T-helper 2 cell treated with Interferon-gamma antibody and Interleukin-4, amounts not matched to agents 5 μg/mL and 100 μg/mL, for 36 hours (primary cell): ENCODE measurements around the gene C19orf38.

ENCODE experiments used
- DNase-seq: peaks from one replicate; pipeline ENCODE4 v3.0.0; 2021; ENCODE audit warnings: low spot score
- H3K27ac Mint-ChIP-seq: one replicate; pipeline ENCODE4 v1.8.0; 2021; ENCODE audit warnings: mild to moderate bottlenecking, mixed read lengths
- H3K27me3 Mint-ChIP-seq: one replicate; pipeline ENCODE4 v1.8.0; 2021; ENCODE audit warnings: low read depth, mixed read lengths
- H3K36me3 Mint-ChIP-seq: one replicate; pipeline ENCODE4 v1.8.0; 2021; ENCODE audit warnings: low read depth, mixed read lengths
- H3K4me1 Mint-ChIP-seq: one replicate; pipeline ENCODE4 v1.8.0; 2021; ENCODE audit warnings: low read depth, mixed read lengths
- H3K4me3 Mint-ChIP-seq: one replicate; pipeline ENCODE4 v1.8.0; 2022; ENCODE audit warnings: mild to moderate bottlenecking, moderate library complexity, mixed read lengths
- H3K9me3 Mint-ChIP-seq: one replicate; pipeline ENCODE4 v1.8.0; 2021; ENCODE audit warnings: mixed read lengths

Gene C19orf38

GRCh38 chr19:10885201-10886169 is 37.3 kb downstream of the C19orf38 start:
- DNase-seq = no peak
- no peaks in the 10 kb centered on the region for H3K36me3 Mint-ChIP-seq

GRCh38 chr19:10887616-10888367 is 39.6 kb downstream of the C19orf38 start:
- H3K4me1 Mint-ChIP-seq = no peaks in the 10 kb centered on the region
- no peak for DNase-seq
- no peaks in the 10 kb centered on the region for H3K36me3 Mint-ChIP-seq
- H3K9me3 Mint-ChIP-seq = no peaks in the 10 kb centered on the region
- H3K4me3 Mint-ChIP-seq = no peak overlapping the region
- no peaks in the 10 kb centered on the region for H3K27me3 Mint-ChIP-seq
- no peak overlapping the region for H3K27ac Mint-ChIP-seq

More at GRCh38 chr19:10885201-10886169, 37.3 kb downstream of the C19orf38 start:
- H3K4me3 Mint-ChIP-seq = no peak overlapping the region
- no peaks in the 10 kb centered on the region for H3K4me1 Mint-ChIP-seq
- H3K9me3 Mint-ChIP-seq = no peaks in the 10 kb centered on the region
- H3K27ac Mint-ChIP-seq = no peak overlapping the region
- no peaks in the 10 kb centered on the region for H3K27me3 Mint-ChIP-seq

GRCh38 chr19:10888421-10888866 is 40.2 kb downstream of the C19orf38 start:
- H3K27me3 Mint-ChIP-seq = no peaks in the 10 kb centered on the region
- H3K27ac Mint-ChIP-seq = no peak overlapping the region
- H3K36me3 Mint-ChIP-seq = no peaks in the 10 kb centered on the region
- H3K4me3 Mint-ChIP-seq = no peak overlapping the region
- no peak for DNase-seq
- H3K4me1 Mint-ChIP-seq = no peaks in the 10 kb centered on the region
- no peaks in the 10 kb centered on the region for H3K9me3 Mint-ChIP-seq

GRCh38 chr19:10889880-10890279 is 41.7 kb downstream of the C19orf38 start:
- no peaks in the 10 kb centered on the region for H3K4me1 Mint-ChIP-seq
- no peak overlapping the region for H3K27ac Mint-ChIP-seq
- H3K9me3 Mint-ChIP-seq = no peaks in the 10 kb centered on the region
- no peaks in the 10 kb centered on the region for H3K27me3 Mint-ChIP-seq
- no peak for DNase-seq
- H3K36me3 Mint-ChIP-seq = no peaks in the 10 kb centered on the region
- no peak overlapping the region for H3K4me3 Mint-ChIP-seq

GRCh38 chr19:10891405-10892086 is 43.3 kb downstream of the C19orf38 start:
- no peak for DNase-seq
- Mint-ChIP-seq H3K4me3 (no peak overlapping the region), H3K36me3 (no peaks in the 10 kb centered on the region), H3K4me1 (no peaks in the 10 kb centered on the region), H3K27me3 (no peaks in the 10 kb centered on the region), H3K27ac (no peak overlapping the region), H3K9me3 (no peaks in the 10 kb centered on the region)

GRCh38 chr19:10892256-10892655 is 44.0 kb downstream of the C19orf38 start:
- H3K4me1 Mint-ChIP-seq = peaks cover 6% of the 10 kb centered on the region
- no peaks in the 10 kb centered on the region for H3K9me3 Mint-ChIP-seq
- H3K27me3 Mint-ChIP-seq = no peaks in the 10 kb centered on the region
- H3K36me3 Mint-ChIP-seq = no peaks in the 10 kb centered on the region
- H3K4me3 Mint-ChIP-seq = no peak overlapping the region
- H3K27ac Mint-ChIP-seq = no peak overlapping the region
- no peak for DNase-seq

- H3K4me1 Mint-ChIP-seq = peaks cover 6% of the 10 kb centered on the region
- no peak overlapping the region for H3K27ac Mint-ChIP-seq
Observed at GRCh38 chr19:10894911-10895213, 46.6 kb downstream of the C19orf38 start.

GRCh38 chr19:10895363-10895762 is 47.1 kb downstream of the C19orf38 start:
- Mint-ChIP-seq H3K27me3 (no peaks in the 10 kb centered on the region), H3K4me1 (peaks cover 6% of the 10 kb centered on the region), H3K36me3 (no peaks in the 10 kb centered on the region), H3K4me3 (no peak overlapping the region), H3K9me3 (no peaks in the 10 kb centered on the region), H3K27ac (no peak overlapping the region)
- no peak for DNase-seq

More at GRCh38 chr19:10894911-10895213, 46.6 kb downstream of the C19orf38 start:
- Mint-ChIP-seq H3K9me3 (no peaks in the 10 kb centered on the region), H3K27me3 (no peaks in the 10 kb centered on the region), H3K36me3 (no peaks in the 10 kb centered on the region), H3K4me3 (no peak overlapping the region)
- no peak for DNase-seq

- H3K27me3 Mint-ChIP-seq = no peaks in the 10 kb centered on the region
Observed at GRCh38 chr19:10895920-10896319, 47.7 kb downstream of the C19orf38 start.

GRCh38 chr19:10896851-10897526 is 48.8 kb downstream of the C19orf38 start:
- Mint-ChIP-seq H3K27me3 (no peaks in the 10 kb centered on the region), H3K4me1 (peaks cover 6% of the 10 kb centered on the region), H3K36me3 (no peaks in the 10 kb centered on the region), H3K27ac (peak overlapping the region; percentile 78), H3K4me3 (no peak overlapping the region), H3K9me3 (no peaks in the 10 kb centered on the region)
- no peak for DNase-seq

More at GRCh38 chr19:10895920-10896319, 47.7 kb downstream of the C19orf38 start:
- H3K36me3 Mint-ChIP-seq = no peaks in the 10 kb centered on the region
- DNase-seq = no peak
- peaks cover 6% of the 10 kb centered on the region for H3K4me1 Mint-ChIP-seq
- H3K9me3 Mint-ChIP-seq = no peaks in the 10 kb centered on the region
- H3K4me3 Mint-ChIP-seq = no peak overlapping the region
- H3K27ac Mint-ChIP-seq = no peak overlapping the region

- H3K27me3 Mint-ChIP-seq = no peaks in the 10 kb centered on the region
- no peaks in the 10 kb centered on the region for H3K36me3 Mint-ChIP-seq
- DNase-seq = no peak
- no peak overlapping the region for H3K4me3 Mint-ChIP-seq
- peaks cover 4% of the 10 kb centered on the region for H3K9me3 Mint-ChIP-seq
- peaks cover 6% of the 10 kb centered on the region for H3K4me1 Mint-ChIP-seq
- no peak overlapping the region for H3K27ac Mint-ChIP-seq
Observed at GRCh38 chr19:10898633-10899032, 50.4 kb downstream of the C19orf38 start.

- Mint-ChIP-seq H3K36me3 (no peaks in the 10 kb centered on the region), H3K4me3 (no peak overlapping the region), H3K4me1 (peaks cover 6% of the 10 kb centered on the region), H3K27ac (no peak overlapping the region), H3K9me3 (peaks cover 4% of the 10 kb centered on the region), H3K27me3 (no peaks in the 10 kb centered on the region)
- no peak for DNase-seq
Observed at GRCh38 chr19:10899151-10899653, 51.0 kb downstream of the C19orf38 start.

GRCh38 chr19:10907925-10908324 is 59.7 kb downstream of the C19orf38 start:
- Mint-ChIP-seq H3K27ac (no peak overlapping the region), H3K9me3 (peaks cover 3% of the 10 kb centered on the region), H3K4me3 (no peak overlapping the region), H3K27me3 (no peaks in the 10 kb centered on the region), H3K36me3 (peaks cover 5% of the 10 kb centered on the region), H3K4me1 (no peaks in the 10 kb centered on the region)
- DNase-seq = no peak
